Activated CD8-positive, alpha-beta T cell treated with anti-CD3 and anti-CD28 coated beads, Interleukin-2, amount 10 ng/mL, durations not matched to agents 7 days and 5 days (primary cell): ENCODE data around the gene KRTAP1-4. TPM values are rescaled to one million over a fixed set of nuclear protein-coding genes. Genes with fewer than 3 reads are reported as not detected.
"Not testable (repeated sequence)": the region's sequence is repeated elsewhere in the genome, so short reads cannot be mapped to it uniquely, and the experiment has no call there.

Experiments used
- ATAC-seq: fragments of 150-1000 bp; cut with Tn5 transposase; one replicate; pipeline ENCODE4 v1.10.0; 2021; ENCODE audit warnings: moderate library complexity
- CTCF ChIA-PET: fragments of 350-600 bp; sonication (Branson Sonifier 250); formaldehyde crosslinking; loops from one replicate; lab custom pipeline; 2021; ENCODE audit warnings: antibody characterized with exemption; lab: Charles Lee
- POLR2A ChIA-PET: fragments of 350-600 bp; sonication (Branson Sonifier 250); formaldehyde crosslinking; loops from one replicate; lab custom pipeline; 2021; ENCODE audit warnings: antibody characterized with exemption; lab: Charles Lee
- DNase-seq: peaks from one replicate; pipeline ENCODE4 v3.0.0-alpha.2; 2020
- H3K27ac Mint-ChIP-seq: one replicate; pipeline ENCODE4 v1.8.0; 2021; ENCODE audit warnings: mild to moderate bottlenecking, mixed read lengths
- H3K27me3 Mint-ChIP-seq: one replicate; pipeline ENCODE4 v1.8.0; 2021; ENCODE audit warnings: low read depth, mixed read lengths
- H3K36me3 Mint-ChIP-seq: one replicate; pipeline ENCODE4 v1.8.0; 2021; ENCODE audit warnings: low read depth, mixed read lengths
- H3K4me1 Mint-ChIP-seq: one replicate; pipeline ENCODE4 v1.8.0; 2021; ENCODE audit warnings: low read depth, mixed read lengths
- H3K4me3 Mint-ChIP-seq: one replicate; pipeline ENCODE4 v1.8.0; 2021; ENCODE audit warnings: mild to moderate bottlenecking, mixed read lengths
- H3K9me3 Mint-ChIP-seq: one replicate; pipeline ENCODE4 v1.8.0; 2022; ENCODE audit warnings: mixed read lengths; ENCODE audit not compliant: insufficient read depth
- total RNA-seq, 2 experiments: library from RNA; stranded (reverse); gene quantifications; one replicate each; pipeline ENCODE4 v1.2.3, GENCODE V29; 2021

KRTAP1-4 gene
- total RNA-seq, 2 experiments from 2014 or later, result not detected

- no peak overlapping the region for H3K4me3 Mint-ChIP-seq
- H3K36me3 Mint-ChIP-seq, result no peaks in the 10 kb centered on the region
- no peak for DNase-seq
- no peaks in the 10 kb centered on the region for H3K9me3 Mint-ChIP-seq
- ChIA-PET POLR2A (no interaction called here), CTCF (no interaction called here)
- no peak overlapping the region for H3K27ac Mint-ChIP-seq
- H3K27me3 Mint-ChIP-seq, result peaks cover 10% of the 10 kb centered on the region
- no peak for ATAC-seq
- H3K4me1 Mint-ChIP-seq, result no peaks in the 10 kb centered on the region
These were observed 16.4 kb downstream of the KRTAP1-4 start for GRCh38 chr17:41013606-41014005.

- DNase-seq (no peak), ATAC-seq (no peak)
- Mint-ChIP-seq H3K9me3 (no peaks in the 10 kb centered on the region), H3K27ac (no peak overlapping the region), H3K4me1 (no peaks in the 10 kb centered on the region), H3K4me3 (no peak overlapping the region), H3K27me3 (peaks cover 10% of the 10 kb centered on the region), H3K36me3 (no peaks in the 10 kb centered on the region)
- ChIA-PET CTCF (no interaction called here), POLR2A (no interaction called here)
These were observed 16.8 kb downstream of the KRTAP1-4 start for GRCh38 chr17:41013181-41013580.

- ATAC-seq, result no peak
- Mint-ChIP-seq H3K27me3 (peaks cover 10% of the 10 kb centered on the region), H3K4me3 (no peak overlapping the region), H3K27ac (no peak overlapping the region), H3K9me3 (no peaks in the 10 kb centered on the region), H3K36me3 (no peaks in the 10 kb centered on the region), H3K4me1 (no peaks in the 10 kb centered on the region)
- ChIA-PET POLR2A (no interaction called here), CTCF (no interaction called here)
- DNase-seq, result no peak
These were observed 17.5 kb downstream of the KRTAP1-4 start for GRCh38 chr17:41012326-41013120.

- Mint-ChIP-seq H3K27ac (no peak overlapping the region), H3K4me3 (no peak overlapping the region), H3K36me3 (no peaks in the 10 kb centered on the region), H3K27me3 (peaks cover 10% of the 10 kb centered on the region), H3K9me3 (no peaks in the 10 kb centered on the region), H3K4me1 (no peaks in the 10 kb centered on the region)
- POLR2A ChIA-PET, result interaction anchor here (0.6 kb wide), 1 partner anchor 14 kb away, joined by 3 read pairs; no protein-coding TSS in a partner anchor
- no peak for DNase-seq
- no peak for ATAC-seq
- CTCF ChIA-PET, result no interaction called here
These were observed 19.6 kb downstream of the KRTAP1-4 start for GRCh38 chr17:41010441-41010840.

GRCh38 chr17:41009936-41010335 is 20.1 kb downstream of the KRTAP1-4 start:
- no peaks in the 10 kb centered on the region for H3K4me1 Mint-ChIP-seq
- peaks cover 10% of the 10 kb centered on the region for H3K27me3 Mint-ChIP-seq
- CTCF ChIA-PET, result interaction anchor here (1.0 kb wide), 1 partner anchor 206 kb away, joined by 3 read pairs; no protein-coding TSS in a partner anchor
- H3K27ac Mint-ChIP-seq, result no peak overlapping the region
- no peak overlapping the region for H3K4me3 Mint-ChIP-seq
- H3K9me3 Mint-ChIP-seq, result no peaks in the 10 kb centered on the region
- no peaks in the 10 kb centered on the region for H3K36me3 Mint-ChIP-seq
- POLR2A ChIA-PET, result interaction anchor here (0.6 kb wide), 1 partner anchor 13 kb away, joined by 3 read pairs; no protein-coding TSS in a partner anchor
- ATAC-seq (no peak), DNase-seq (no peak)

- ChIA-PET CTCF (interaction anchor here (1.0 kb wide), 1 partner anchor 205 kb away, joined by 3 read pairs; no protein-coding TSS in a partner anchor), POLR2A (no interaction called here)
- DNase-seq (no peak), ATAC-seq (no peak)
- peaks cover 7% of the 10 kb centered on the region for H3K27me3 Mint-ChIP-seq
- no peak overlapping the region for H3K27ac Mint-ChIP-seq
- no peaks in the 10 kb centered on the region for H3K4me1 Mint-ChIP-seq
- no peak overlapping the region for H3K4me3 Mint-ChIP-seq
- H3K36me3 Mint-ChIP-seq, result no peaks in the 10 kb centered on the region
- no peaks in the 10 kb centered on the region for H3K9me3 Mint-ChIP-seq
These were observed 20.7 kb downstream of the KRTAP1-4 start for GRCh38 chr17:41009301-41009760.

- Mint-ChIP-seq H3K4me1 (no peaks in the 10 kb centered on the region), H3K9me3 (no peaks in the 10 kb centered on the region), H3K27ac (no peak within 1 kb of the TSS), H3K27me3 (peaks cover 7% of the 10 kb centered on the region), H3K4me3 (no peak within 1 kb of the TSS), H3K36me3 (no peaks in the 10 kb centered on the region)
- ChIA-PET POLR2A (no interaction called here), CTCF (no interaction called here)
- ATAC-seq, result no peak
- DNase-seq, result no peak
These were observed 21.2 kb downstream of the KRTAP1-4 start, which contains the start of gene KRTAP3-1 for GRCh38 chr17:41008811-41009210. Gene KRTAP3-1, minus strand, starts transcription at chr17:41009128. Its CDS starts 54 bp downstream, at chr17:41009074.

GRCh38 chr17:41004397-41004796 is 25.6 kb downstream of the KRTAP1-4 start:
- no peak for ATAC-seq

GRCh38 chr17:41003926-41004325 is 26.1 kb downstream of the KRTAP1-4 start:
- Mint-ChIP-seq H3K9me3 (no peaks in the 10 kb centered on the region), H3K4me3 (no peak overlapping the region), H3K36me3 (no peaks in the 10 kb centered on the region), H3K27ac (no peak overlapping the region), H3K27me3 (peaks cover 9% of the 10 kb centered on the region), H3K4me1 (no peaks in the 10 kb centered on the region)
- ChIA-PET CTCF (no interaction called here), POLR2A (no interaction called here)
- no peak for ATAC-seq
- no peak for DNase-seq

More at GRCh38 chr17:41004397-41004796, 25.6 kb downstream of the KRTAP1-4 start:
- no peak for DNase-seq
- CTCF ChIA-PET, result no interaction called here
- Mint-ChIP-seq H3K27me3 (peaks cover 8% of the 10 kb centered on the region), H3K4me3 (no peak overlapping the region), H3K27ac (no peak overlapping the region), H3K4me1 (no peaks in the 10 kb centered on the region), H3K9me3 (no peaks in the 10 kb centered on the region), H3K36me3 (no peaks in the 10 kb centered on the region)
- POLR2A ChIA-PET, result no interaction called here

GRCh38 chr17:41002814-41003213 is 27.2 kb downstream of the KRTAP1-4 start:
- H3K27ac Mint-ChIP-seq, result no peak overlapping the region
- H3K4me1 Mint-ChIP-seq, result no peaks in the 10 kb centered on the region
- no peaks in the 10 kb centered on the region for H3K9me3 Mint-ChIP-seq
- ATAC-seq, result no peak
- H3K4me3 Mint-ChIP-seq, result no peak overlapping the region
- H3K27me3 Mint-ChIP-seq, result peaks cover 9% of the 10 kb centered on the region
- CTCF ChIA-PET, result no interaction called here
- no peak for DNase-seq
- no peaks in the 10 kb centered on the region for H3K36me3 Mint-ChIP-seq
- POLR2A ChIA-PET, result no interaction called here

GRCh38 chr17:41001795-41002194 is 28.2 kb downstream of the KRTAP1-4 start:
- Mint-ChIP-seq H3K4me1 (no peaks in the 10 kb centered on the region), H3K27me3 (peaks cover 17% of the 10 kb centered on the region), H3K4me3 (no peak overlapping the region), H3K36me3 (no peaks in the 10 kb centered on the region), H3K27ac (no peak overlapping the region), H3K9me3 (no peaks in the 10 kb centered on the region)
- ChIA-PET CTCF (no interaction called here), POLR2A (no interaction called here)
- ATAC-seq (no peak), DNase-seq (no peak)

- ATAC-seq, H3K4me3 Mint-ChIP-seq, H3K4me1 Mint-ChIP-seq, POLR2A ChIA-PET, H3K9me3 Mint-ChIP-seq, DNase-seq, CTCF ChIA-PET, H3K36me3 Mint-ChIP-seq, H3K27ac Mint-ChIP-seq: not testable (repeated sequence)
- peaks cover 24% of the 10 kb centered on the region for H3K27me3 Mint-ChIP-seq
These were observed 30.4 kb downstream of the KRTAP1-4 start, which contains the start of gene KRTAP3-2 for GRCh38 chr17:40999563-40999962. Gene KRTAP3-2, minus strand, starts transcription at chr17:40999906. Its CDS starts 53 bp downstream, at chr17:40999853.
